Measurements from ENCODE around the gene SLC5A9. TPM values are rescaled to one million over a fixed set of nuclear protein-coding genes. Genes with fewer than 3 reads are reported as not detected.

SLC5A9 gene
- total and polyA plus RNA-seq, 8 donors: 0.28 to 1.8 (median 0.92) TPM; not detected in 3

GRCh38 chr1:48214820-48215219, 7.7 kb upstream of the SLC5A9 start:
- Histone ChIP-seq H3K27ac (peak overlapping the region in 1 of 5 donors; percentile 28), H3K4me1 (peaks cover 0 to 7% (median 2%) of the 10 kb centered on the region in 4 donors), H3K4me3 (no peak overlapping the region), H3K27me3 (no peaks in the 10 kb centered on the region), H3K36me3 (no peaks in the 10 kb centered on the region), H3K9me3 (no peaks in the 10 kb centered on the region)
- DNase-seq: peak; percentile 46 to 63
- intact Hi-C loops (cut with DNase I; ENCODE audit: low total_unique reads): no loop called here
- 36 to 54% (median 38%) methylated on average over 4 of the region's 4 CpGs for WGBS, 5 donors
- TF ChIP-seq POLR2AphosphoS5 (IDR thresholded peaks at IDR 0.05) (peak in 2 of 3 donors; percentile 4 to 12), EP300 (IDR thresholded peaks at IDR 0.05) (no peak)

GRCh38 chr1:48215222-48215621, 7.3 kb upstream of the SLC5A9 start:
- 26 to 52% (median 40%) methylated on average over 1 of the region's 1 CpG for WGBS, 5 donors
- intact Hi-C loops (cut with DNase I; ENCODE audit: low total_unique reads): no loop called here
- Histone ChIP-seq H3K27ac (peak overlapping the region in 1 of 5 donors; percentile 28), H3K4me1 (peaks cover 0 to 7% (median 2%) of the 10 kb centered on the region in 4 donors), H3K27me3 (no peaks in the 10 kb centered on the region), H3K9me3 (no peaks in the 10 kb centered on the region), H3K36me3 (no peaks in the 10 kb centered on the region), H3K4me3 (no peak overlapping the region)
- no peak for DNase-seq
- no peak for TF ChIP-seq EP300 (IDR thresholded peaks at IDR 0.05)
- no peak for TF ChIP-seq CTCF (IDR thresholded peaks at IDR 0.05)
- no peak for TF ChIP-seq POLR2AphosphoS5 (IDR thresholded peaks at IDR 0.05)
- TF ChIP-seq POLR2A (IDR thresholded peaks at IDR 0.05): no peak

- intact Hi-C loops (cut with DNase I; ENCODE audit: low total_unique reads): no loop called here
- TF ChIP-seq POLR2A (IDR thresholded peaks at IDR 0.05): no peak
- TF ChIP-seq EP300 (IDR thresholded peaks at IDR 0.05): no peak
- TF ChIP-seq CTCF (IDR thresholded peaks at IDR 0.05): no peak
- no peak for TF ChIP-seq POLR2AphosphoS5 (IDR thresholded peaks at IDR 0.05)
- no peak for DNase-seq
These were observed 6.6 kb upstream of the SLC5A9 start for GRCh38 chr1:48215889-48216288.

GRCh38 chr1:48216313-48216712, 6.2 kb upstream of the SLC5A9 start:
- intact Hi-C loops (cut with DNase I; ENCODE audit: low total_unique reads): no loop called here
- no peaks in the 10 kb centered on the region for H3K36me3 ChIP-seq
- no peak overlapping the region for H3K4me3 ChIP-seq
- no peak overlapping the region for H3K27ac ChIP-seq
- WGBS, 5 donors: 70 to 89% (median 80%) methylated on average over 2 of the region's 2 CpGs
- no peaks in the 10 kb centered on the region for H3K27me3 ChIP-seq
- TF ChIP-seq EP300 (IDR thresholded peaks at IDR 0.05) (no peak), CTCF (IDR thresholded peaks at IDR 0.05) (no peak), POLR2A (IDR thresholded peaks at IDR 0.05) (no peak), POLR2AphosphoS5 (IDR thresholded peaks at IDR 0.05) (no peak)
- no peak for DNase-seq
- H3K9me3 ChIP-seq: no peaks in the 10 kb centered on the region
- H3K4me1 ChIP-seq: peaks cover 0 to 7% (median 2%) of the 10 kb centered on the region in 4 donors

More at GRCh38 chr1:48215889-48216288, 6.6 kb upstream of the SLC5A9 start:
- Histone ChIP-seq H3K4me1 (peaks cover 0 to 7% (median 2%) of the 10 kb centered on the region in 4 donors), H3K36me3 (no peaks in the 10 kb centered on the region), H3K27me3 (no peaks in the 10 kb centered on the region), H3K9me3 (no peaks in the 10 kb centered on the region), H3K4me3 (no peak overlapping the region), H3K27ac (no peak overlapping the region)
- 83 to 94% (median 83%) methylated on average over 2 of the region's 2 CpGs for WGBS, 5 donors

GRCh38 chr1:48216941-48217340, 5.6 kb upstream of the SLC5A9 start:
- Histone ChIP-seq H3K4me1 (peaks cover 0 to 7% (median 2%) of the 10 kb centered on the region in 4 donors), H3K9me3 (no peaks in the 10 kb centered on the region), H3K27ac (no peak overlapping the region), H3K27me3 (no peaks in the 10 kb centered on the region), H3K4me3 (no peak overlapping the region), H3K36me3 (no peaks in the 10 kb centered on the region)
- intact Hi-C loops (cut with DNase I; ENCODE audit: low total_unique reads): no loop called here
- WGBS, 5 donors: 50 to 75% (median 69%) methylated on average over 3 of the region's 3 CpGs
- no peak for DNase-seq
- TF ChIP-seq POLR2AphosphoS5 (IDR thresholded peaks at IDR 0.05) (no peak), CTCF (IDR thresholded peaks at IDR 0.05) (no peak), POLR2A (IDR thresholded peaks at IDR 0.05) (no peak), EP300 (IDR thresholded peaks at IDR 0.05) (no peak)
